GM12878 (cell line): ENCODE data around the gene ZNF462. TPM values are rescaled to one million over a fixed set of nuclear protein-coding genes. Genes with fewer than 3 reads are reported as not detected.

Source experiments
- ATAC-seq: fragments of 200-7000 bp; cut with Tn5 transposase; 3 replicates; pipeline ENCODE4 v1.9.1; 2020; ENCODE audit warnings: mild to moderate bottlenecking, moderate library complexity
- BruUV-seq: library from RNA; stranded (reverse); fragments of 400-500 nt; replicated peaks from 2 replicates; lab custom pipeline; 2021; lab: Mats Ljungman, UMichigan
- CTCF ChIA-PET: fragments of 300-600 bp; sonication (Branson Sonifier 250); formaldehyde crosslinking; extraction: SDS; loops from one replicate; lab custom pipeline; 2021; ENCODE audit warnings: inconsistent platforms; lab: Yijun Ruan, JAX
- POLR2A ChIA-PET: fragments of 350-600 bp; formaldehyde crosslinking; extraction: SDS; loops from one replicate; lab custom pipeline; 2021; ENCODE audit warnings: inconsistent platforms; lab: Charles Lee
- RAD21 ChIA-PET: fragments of 300-600 bp; sonication (Branson Sonifier 250); formaldehyde crosslinking; loops from one replicate; lab custom pipeline; 2023; ENCODE audit warnings: antibody characterized with exemption; ENCODE audit not compliant: unreplicated experiment; lab: Charles Lee
- SMC1A ChIA-PET: fragments of 300-600 bp; sonication (Branson Sonifier 250); formaldehyde crosslinking; loops from one replicate; lab custom pipeline; 2023; ENCODE audit not compliant: unreplicated experiment, uncharacterized antibody; lab: Charles Lee
- DNase-seq: peaks from one replicate; pipeline ENCODE4 v3.0.0-alpha.2; 2011; ENCODE audit warnings: low read depth, low spot score
- FAIRE-seq: peaks from 3 replicates; lab custom pipeline; 2011; peaks lifted over from hg19 to GRCh38; lab: Jason Lieb, UNC
- H2AFZ ChIP-seq: 2 replicates; pipeline ENCODE4 v1.6.0; 2011; ENCODE audit warnings: low read depth, low read length, control low read depth; ENCODE audit not compliant: control insufficient read depth
- H3K27ac ChIP-seq: 2 replicates; pipeline ENCODE4 v1.5.1; 2011; ENCODE audit warnings: control low read depth; ENCODE audit not compliant: control insufficient read depth, insufficient read depth
- H3K27me3 ChIP-seq, 2 experiments: replicated peaks in 1 of 2; 2 replicates each; pipeline versions ENCODE4 v1.6.0 to v1.6.1; 2011; ENCODE audit warnings: low read length in 1 of 2; ENCODE audit not compliant: control insufficient read depth in 2 of 2, insufficient read depth in 2 of 2
- H3K36me3 ChIP-seq, 2 experiments: 2 replicates each; pipeline ENCODE4 v1.5.1; 2011; ENCODE audit warnings: low read length in 1 of 2; ENCODE audit not compliant: control insufficient read depth in 2 of 2, insufficient read depth in 2 of 2
- H3K4me1 ChIP-seq: 2 replicates; pipeline ENCODE4 v1.6.1; 2011; ENCODE audit warnings: mild to moderate bottlenecking, low read length, moderate library complexity, mixed read lengths; ENCODE audit not compliant: control insufficient read depth, insufficient read depth
- H3K4me2 ChIP-seq: 2 replicates; pipeline ENCODE4 v1.6.0; 2011; ENCODE audit warnings: control low read depth; ENCODE audit not compliant: control insufficient read depth, insufficient read depth
- H3K4me3 ChIP-seq: fragments of 200-600 bp; sonication (generic); 2 replicates; pipeline ENCODE4 v1.5.1; 2016
- H3K79me2 ChIP-seq: 2 replicates; pipeline ENCODE4 v1.6.0; 2011; ENCODE audit warnings: low read length; ENCODE audit not compliant: control insufficient read depth, insufficient read depth
- H3K9ac ChIP-seq: 2 replicates; pipeline ENCODE4 v1.8.0; 2011; ENCODE audit warnings: low read length, control low read depth, mixed read lengths; ENCODE audit not compliant: control insufficient read depth, insufficient read depth
- H3K9me3 ChIP-seq: replicated peaks from 3 replicates; pipeline ENCODE4 v1.5.1; 2011; ENCODE audit warnings: mild to moderate bottlenecking, low read length; ENCODE audit not compliant: control insufficient read depth, insufficient read depth
- H4K20me1 ChIP-seq: 2 replicates; pipeline ENCODE4 v1.6.0; 2011; ENCODE audit not compliant: control insufficient read depth, insufficient read depth
- ASH2L ChIP-seq: fragments of 300-600, 200-600 bp; sonication (generic); IDR thresholded peaks from 2 replicates; pipeline ENCODE4 v1.6.1; 2017; ENCODE audit warnings: low read depth, mild to moderate bottlenecking, borderline replicate concordance
- ETV6 ChIP-seq, 2 experiments: fragments of 450-650 bp in 1 of 2; IDR thresholded peaks in 1 of 2; conservative IDR thresholded peaks in 1 of 2; 2 replicates each; pipeline ENCODE4 v1.6.1; 2014; ENCODE audit warnings: antibody characterized with exemption in 1 of 2, borderline replicate concordance in 1 of 2, low read depth in 1 of 2, mild to moderate bottlenecking in 1 of 2, moderate library complexity in 1 of 2
- EZH2 ChIP-seq: IDR thresholded peaks from 2 replicates; pipeline ENCODE4 v1.6.1; 2012; ENCODE audit warnings: low read depth, mild to moderate bottlenecking, control low read depth, inconsistent platforms, low read length, borderline replicate concordance; ENCODE audit not compliant: control insufficient read depth
- IKZF2 ChIP-seq, 2 experiments: fragments of 450-650 bp; IDR thresholded peaks; 2 replicates each; pipeline ENCODE4 v1.6.1; 2017; ENCODE audit warnings: mild to moderate bottlenecking in 2 of 2, moderate library complexity in 2 of 2
- KAT2A ChIP-seq: conservative IDR thresholded peaks from 2 replicates; pipeline ENCODE4 v1.6.1; 2011; ENCODE audit warnings: low read depth, low read length; ENCODE audit not compliant: control insufficient read depth
- KDM1A ChIP-seq: fragments of 200-600 bp; sonication (generic); IDR thresholded peaks from 2 replicates; pipeline ENCODE4 v1.6.1; 2016; ENCODE audit warnings: borderline replicate concordance
- MEF2B ChIP-seq: fragments of 450-650 bp; IDR thresholded peaks from 2 replicates; pipeline ENCODE4 v1.6.1; 2018; ENCODE audit warnings: mild to moderate bottlenecking, moderate library complexity; ENCODE audit not compliant: partially characterized antibody, poor library complexity, severe bottlenecking
- NFYA ChIP-seq: IDR thresholded peaks from 2 replicates; pipeline ENCODE4 v1.6.1; 2011; ENCODE audit warnings: low read depth, mild to moderate bottlenecking, low read length, improper control_type of control experiment, borderline replicate concordance
- RAD51 ChIP-seq: fragments of 450-650 bp; IDR thresholded peaks from 2 replicates; pipeline ENCODE4 v1.6.1; 2016; ENCODE audit warnings: moderate library complexity, mild to moderate bottlenecking, inconsistent platforms
- SRF ChIP-seq, 2 experiments: IDR thresholded peaks; 2 replicates each; pipeline ENCODE4 v1.6.1; 2011; ENCODE audit warnings: low read depth in 2 of 2, low read length in 2 of 2, mild to moderate bottlenecking in 1 of 2, moderate library complexity in 1 of 2
- TCF3 ChIP-seq: IDR thresholded peaks from 2 replicates; pipeline ENCODE4 v1.6.1; 2012; ENCODE audit warnings: low read depth, mild to moderate bottlenecking, low read length, borderline replicate concordance; ENCODE audit not compliant: insufficient read depth
- ZBTB40 ChIP-seq: fragments of 450-650 bp; IDR thresholded peaks from 2 replicates; pipeline ENCODE4 v1.6.1; 2016; ENCODE audit warnings: mild to moderate bottlenecking, moderate library complexity, borderline replicate concordance
- WGBS: methylation state at CpG from one replicate; pipeline ENCODE4 v1.1.6; 2016; ENCODE audit warnings: low lambda C conversion rate; ENCODE audit not compliant: insufficient replicate concordance, insufficient coverage; ENCODE audit errors: missing lambda C conversion rate; 5-methylcytosine and 5-hydroxymethylcytosine counted together
- in situ Hi-C: fragments of 300-500 bp; cut with MboI; formaldehyde crosslinking; loops from 9 replicates; pipeline ENCODE4 v1.14.3; 2018; ENCODE audit warnings: mixed read lengths
- intact Hi-C: fragments of 100-400 bp; cut with micrococcal nuclease; formaldehyde crosslinking; loops from one replicate; pipeline ENCODE4 v1.14.2; 2022; ENCODE audit not compliant: unreplicated experiment
- polyA plus RNA-seq, 11 experiments: library from polyadenylated mRNA; depleted of rRNA in 4 of 11; unstranded in 6 of 11; stranded (reverse) in 5 of 11; fragments of >200 nt; fragmentation: Nextera tagmentation in 4 of 11; fragmentation: Illumina TruSeq in 1 of 11; extraction: Ambion mirVana in 4 of 11; extraction: Trizol in 1 of 11; gene quantifications; 1 replicate in 1 of 11; 2 replicates in 10 of 11; pipeline versions ENCODE4 v1.2.1 to v1.2.3, GENCODE V29; 2011 to 2016; ENCODE audit warnings: inconsistent platforms in 2 of 11, missing spikeins in 2 of 11, low read depth in 1 of 11
- total RNA-seq, 4 experiments: library from RNA; depleted of rRNA in 3 of 4; stranded (reverse); fragments of >200 nt in 3 of 4; fragmentation: Illumina TruSeq in 1 of 4; extraction: Trizol in 1 of 4; gene quantifications; 2 replicates each; pipeline versions ENCODE4 v1.2.1 to v1.2.3, GENCODE V29; 2013 to 2021

Gene ZNF462
- total and polyA plus RNA-seq, 10 of the 15 experiments (the other 5 are each of a cell fraction or from before 2014, with no cell fraction given): 0.27 to 13.7 (median 0.55) TPM

DNA sequence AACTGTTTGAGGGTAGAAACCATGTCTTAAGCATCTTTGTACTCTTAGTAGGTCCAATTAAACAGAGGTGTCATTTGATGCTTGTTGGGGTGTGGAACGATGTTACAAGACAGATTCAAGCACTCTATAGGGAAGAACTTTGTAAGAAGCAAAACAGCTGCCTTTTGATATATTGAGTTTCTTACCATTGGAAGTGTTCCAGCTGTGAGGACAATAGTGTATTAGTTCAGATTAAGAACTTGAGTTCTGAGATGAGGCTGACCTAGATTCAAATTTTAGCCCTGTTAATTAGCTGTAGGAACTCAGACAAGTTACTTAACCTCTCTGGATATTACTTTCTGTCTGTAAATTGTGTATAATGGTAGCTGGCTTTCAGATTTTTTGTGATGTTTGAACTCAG is 19.6 kb upstream of the ZNF462 start (continued):
- no peak for TF ChIP-seq ZBTB40

DNA sequence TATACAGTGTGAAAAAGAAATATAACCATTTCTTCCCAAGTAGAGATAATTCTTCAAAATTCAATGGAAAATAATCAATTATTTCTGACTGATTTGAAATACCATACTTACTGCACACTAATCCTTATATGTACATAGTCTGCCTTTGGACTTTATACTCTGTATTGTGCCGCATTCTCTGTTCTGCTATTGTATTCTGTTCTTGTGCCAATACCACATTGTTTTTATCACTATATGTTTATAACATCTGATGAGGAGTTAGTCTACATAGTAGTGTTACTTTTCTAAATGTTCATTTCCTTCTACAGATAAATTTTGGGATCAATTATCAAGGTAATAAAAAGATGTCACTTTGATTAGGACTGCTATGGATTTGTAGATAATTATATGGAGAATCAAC is 16.7 kb upstream of the ZNF462 start:
- no peak for TF ChIP-seq TCF3
- no peak for TF ChIP-seq ASH2L
- TF ChIP-seq IKZF2 (IDR thresholded peaks at IDR 0.05): no peak
- TF ChIP-seq ETV6 (conservative IDR thresholded peaks at IDR 0.05 in 1 of 2, IDR thresholded peaks at IDR 0.05 in 1 of 2; ENCODE audit: borderline replicate concordance in 1 of 2, low read depth in 1 of 2): no peak
- TF ChIP-seq EZH2: no peak
- no peak for TF ChIP-seq SRF (IDR thresholded peaks at IDR 0.05; ENCODE audit: low read depth in 2 of 2, low read length in 2 of 2)
- TF ChIP-seq KAT2A: no peak
- no peak for TF ChIP-seq MEF2B
- no peak for TF ChIP-seq RAD51
- no peak for TF ChIP-seq NFYA
- TF ChIP-seq KDM1A: no peak
- TF ChIP-seq, all 136 proteins: peak for 0
- Histone ChIP-seq H3K9ac (no peak overlapping the region), H3K27ac (no peak overlapping the region), H3K9me3 (no peaks in the 10 kb centered on the region), H3K4me2 (no peak overlapping the region), H3K4me1 (no peaks in the 10 kb centered on the region), H3K79me2 (no peaks in the 10 kb centered on the region), H3K27me3 (peaks cover 0 to 2% of the 10 kb centered on the region in 2 experiments; a peak in 1 of 4 replicates), H3K4me3 (no peak overlapping the region), H3K36me3 (no peaks in the 10 kb centered on the region), H4K20me1 (no peaks in the 10 kb centered on the region), H2AFZ (no peak overlapping the region)
- intact Hi-C loops: no loop called here
- 92% methylated on average over 1 of the region's 1 CpG for WGBS
- CTCF ChIA-PET: no interaction called here
- no peak for DNase-seq
- FAIRE-seq: no peak
- POLR2A ChIA-PET: no interaction called here
- BruUV-seq: no TSS peak
- RAD21 ChIA-PET: no interaction called here
- no peak for ATAC-seq
- in situ Hi-C loops: no loop called here
- SMC1A ChIA-PET: no interaction called here
